Astrocyte (in vitro differentiated cells and primary cell): ENCODE results near the gene DSCAM. TPM values are rescaled to one million over a fixed set of nuclear protein-coding genes. Genes with fewer than 3 reads are reported as not detected.

Experiments used
- DNase-seq: peaks from one replicate; pipeline ENCODE4 v3.0.0-alpha.2; 2010; ENCODE audit warnings: low read depth
- FAIRE-seq: peaks from 2 replicates; lab custom pipeline; 2011; peaks lifted over from hg19 to GRCh38; lab: Jason Lieb, UNC
- H2AFZ ChIP-seq: 2 replicates; pipeline ENCODE4 v1.6.0; 2012; ENCODE audit warnings: low read depth, low read length, inconsistent platforms
- H3K27ac ChIP-seq: 2 replicates; pipeline ENCODE4 v1.5.1; 2011; ENCODE audit warnings: low read depth, low read length, inconsistent platforms
- H3K27me3 ChIP-seq: 2 replicates; pipeline ENCODE4 v1.6.0; 2011; ENCODE audit warnings: low read length, inconsistent platforms; ENCODE audit not compliant: insufficient read depth
- H3K36me3 ChIP-seq: 2 replicates; pipeline ENCODE4 v1.5.1; 2011; ENCODE audit warnings: low read length, inconsistent platforms; ENCODE audit not compliant: insufficient read depth
- H3K4me1 ChIP-seq: 2 replicates; pipeline ENCODE4 v1.5.1; 2011; ENCODE audit warnings: low read length, inconsistent platforms; ENCODE audit not compliant: insufficient read depth
- H3K4me2 ChIP-seq: 2 replicates; pipeline ENCODE4 v1.6.0; 2012; ENCODE audit warnings: low read length, inconsistent platforms
- H3K4me3 ChIP-seq: 2 replicates; pipeline ENCODE4 v1.5.1; 2011; ENCODE audit warnings: low read depth, mild to moderate bottlenecking, low read length, inconsistent platforms; ENCODE audit not compliant: insufficient read depth
- H3K79me2 ChIP-seq: 2 replicates; pipeline ENCODE4 v1.6.0; 2012; ENCODE audit warnings: mild to moderate bottlenecking, low read length, inconsistent platforms; ENCODE audit not compliant: insufficient read depth
- H3K9ac ChIP-seq: 2 replicates; pipeline ENCODE4 v1.6.0; 2012; ENCODE audit warnings: mild to moderate bottlenecking, low read length, inconsistent platforms
- H3K9me3 ChIP-seq: 2 replicates; pipeline ENCODE4 v1.5.1; 2012; ENCODE audit warnings: low read depth, mild to moderate bottlenecking, low read length, inconsistent platforms; ENCODE audit not compliant: insufficient read depth
- H4K20me1 ChIP-seq: 2 replicates; pipeline ENCODE4 v1.6.0; 2012; ENCODE audit warnings: low read length, inconsistent platforms; ENCODE audit not compliant: insufficient read depth
- H3K27ac Mint-ChIP-seq: one replicate; pipeline ENCODE4 v1.8.0; 2021; ENCODE audit warnings: mild to moderate bottlenecking, mixed read lengths; ENCODE audit not compliant: unreplicated experiment
- H3K27me3 Mint-ChIP-seq: one replicate; pipeline ENCODE4 v1.8.0; 2021; ENCODE audit warnings: low read depth, mixed read lengths; ENCODE audit not compliant: unreplicated experiment
- H3K36me3 Mint-ChIP-seq: one replicate; pipeline ENCODE4 v1.8.0; 2021; ENCODE audit warnings: low read depth, mixed read lengths; ENCODE audit not compliant: unreplicated experiment
- H3K4me1 Mint-ChIP-seq: one replicate; pipeline ENCODE4 v1.8.0; 2021; ENCODE audit warnings: low read depth, mixed read lengths; ENCODE audit not compliant: unreplicated experiment
- H3K4me3 Mint-ChIP-seq: one replicate; pipeline ENCODE4 v1.8.0; 2021; ENCODE audit warnings: mild to moderate bottlenecking, moderate library complexity, mixed read lengths; ENCODE audit not compliant: unreplicated experiment
- H3K9me3 Mint-ChIP-seq: one replicate; pipeline ENCODE4 v1.8.0; 2021; ENCODE audit warnings: mild to moderate bottlenecking, mixed read lengths; ENCODE audit not compliant: unreplicated experiment
- CTCF ChIP-seq: IDR thresholded peaks from 2 replicates; pipeline ENCODE4 v1.5.1; 2011; ENCODE audit warnings: low read depth, mild to moderate bottlenecking, inconsistent platforms, low read length, moderate library complexity; ENCODE audit not compliant: insufficient read depth
- EZH2 ChIP-seq: IDR thresholded peaks from 2 replicates; pipeline ENCODE4 v1.6.1; 2012; ENCODE audit warnings: mild to moderate bottlenecking, low read length, inconsistent platforms; ENCODE audit not compliant: insufficient read depth
- total RNA-seq: library from RNA; stranded (reverse); gene quantifications from 2 replicates; pipeline ENCODE4 v1.2.1, GENCODE V29; 2021

Gene DSCAM
- total RNA-seq, 1 donor from 2014 or later: 0.18 TPM

GRCh38 chr21:40546647-40547046, 300.3 kb downstream of the DSCAM start:
- Mint-ChIP-seq H3K9me3 (no peaks in the 10 kb centered on the region), H3K4me3 (no peak overlapping the region), H3K4me1 (no peaks in the 10 kb centered on the region), H3K27me3 (no peaks in the 10 kb centered on the region), H3K27ac (no peak overlapping the region), H3K36me3 (no peaks in the 10 kb centered on the region)
- no peak for TF ChIP-seq EZH2
- no peak for TF ChIP-seq CTCF
- Histone ChIP-seq H4K20me1 (no peaks in the 10 kb centered on the region), H3K79me2 (no peaks in the 10 kb centered on the region), H3K9ac (no peak overlapping the region), H3K4me3 (no peak overlapping the region), H2AFZ (no peak overlapping the region), H3K36me3 (no peaks in the 10 kb centered on the region), H3K9me3 (no peaks in the 10 kb centered on the region), H3K27me3 (no peaks in the 10 kb centered on the region), H3K4me2 (no peak overlapping the region), H3K27ac (no peak overlapping the region), H3K4me1 (no peaks in the 10 kb centered on the region)
- DNase-seq: no peak
- no peak for FAIRE-seq

- Histone ChIP-seq H3K9me3 (no peaks in the 10 kb centered on the region), H2AFZ (no peak overlapping the region), H4K20me1 (no peaks in the 10 kb centered on the region), H3K36me3 (no peaks in the 10 kb centered on the region), H3K27ac (no peak overlapping the region), H3K79me2 (no peaks in the 10 kb centered on the region), H3K27me3 (no peaks in the 10 kb centered on the region), H3K9ac (no peak overlapping the region), H3K4me3 (no peak overlapping the region), H3K4me1 (no peaks in the 10 kb centered on the region), H3K4me2 (no peak overlapping the region)
- H3K27ac Mint-ChIP-seq: no peak overlapping the region
- DNase-seq (no peak), FAIRE-seq (no peak)
- no peaks in the 10 kb centered on the region for H3K27me3 Mint-ChIP-seq
- H3K9me3 Mint-ChIP-seq: no peaks in the 10 kb centered on the region
- no peaks in the 10 kb centered on the region for H3K36me3 Mint-ChIP-seq
- H3K4me1 Mint-ChIP-seq: no peaks in the 10 kb centered on the region
- H3K4me3 Mint-ChIP-seq: no peak overlapping the region
- no peak for TF ChIP-seq CTCF
- no peak for TF ChIP-seq EZH2
Observed at GRCh38 chr21:40540216-40540615, 306.7 kb downstream of the DSCAM start.

- H3K9ac ChIP-seq: no peak overlapping the region
- Mint-ChIP-seq H3K4me1 (peaks cover 7% of the 10 kb centered on the region), H3K27me3 (no peaks in the 10 kb centered on the region), H3K9me3 (peaks cover 3% of the 10 kb centered on the region), H3K27ac (no peak overlapping the region), H3K4me3 (no peak overlapping the region), H3K36me3 (no peaks in the 10 kb centered on the region)
- TF ChIP-seq CTCF (no peak), EZH2 (no peak)
- H4K20me1 ChIP-seq: no peaks in the 10 kb centered on the region
- H3K27me3 ChIP-seq: no peaks in the 10 kb centered on the region
- FAIRE-seq (no peak), DNase-seq (no peak)
- H3K4me2 ChIP-seq: no peak overlapping the region
- no peak overlapping the region for H2AFZ ChIP-seq
- H3K79me2 ChIP-seq: no peaks in the 10 kb centered on the region
- no peaks in the 10 kb centered on the region for H3K4me1 ChIP-seq
- H3K4me3 ChIP-seq: no peak overlapping the region
- no peaks in the 10 kb centered on the region for H3K36me3 ChIP-seq
- H3K27ac ChIP-seq: no peak overlapping the region
- H3K9me3 ChIP-seq: no peaks in the 10 kb centered on the region
Observed at GRCh38 chr21:40534886-40535285, 312.1 kb downstream of the DSCAM start.
